GM12878 (cell line): ENCODE data around the gene ARL2. TPM values are rescaled to one million over a fixed set of nuclear protein-coding genes. Genes with fewer than 3 reads are reported as not detected.
A peak's percentile ranks its signal among the peaks of the same experiment; 100 is the strongest.

ENCODE experiments used
- ATF7 ChIP-seq: fragments of 450-650 bp; IDR thresholded peaks from 2 replicates; pipeline ENCODE4 v1.6.1; 2016; ENCODE audit warnings: low read depth, mild to moderate bottlenecking
- BRCA1 ChIP-seq: IDR thresholded peaks from 2 replicates; pipeline ENCODE4 v1.6.1; 2011; ENCODE audit warnings: low read depth, low read length, improper control_type of control experiment
- CBFB ChIP-seq: IDR thresholded peaks from 2 replicates; pipeline ENCODE4 v1.6.1; 2016; ENCODE audit warnings: antibody characterized with exemption, low read depth
- CBX3 ChIP-seq: fragments of 200-600 bp; sonication (generic); IDR thresholded peaks from 2 replicates; pipeline ENCODE4 v1.6.1; 2016; ENCODE audit warnings: low read depth, borderline replicate concordance
- CEBPB ChIP-seq, 2 experiments: fragments of 150-350 bp in 1 of 2; IDR thresholded peaks; 2 replicates each; pipeline ENCODE4 v1.6.1; 2012 to 2014; ENCODE audit warnings: low read depth in 2 of 2, low read length in 2 of 2, borderline replicate concordance in 1 of 2, inconsistent platforms in 1 of 2
- CHD2 ChIP-seq: IDR thresholded peaks from 2 replicates; pipeline ENCODE4 v1.6.1; 2011; ENCODE audit warnings: low read depth, low read length, improper control_type of control experiment, borderline replicate concordance
- DPF2 ChIP-seq: fragments of 450-650 bp; IDR thresholded peaks from 2 replicates; pipeline ENCODE4 v1.6.1; 2017; ENCODE audit warnings: mild to moderate bottlenecking
- IKZF1 ChIP-seq: fragments of 450-650 bp; conservative IDR thresholded peaks from 2 replicates; pipeline ENCODE4 v1.6.1; 2017; ENCODE audit warnings: antibody characterized with exemption, mild to moderate bottlenecking
- NKRF ChIP-seq: fragments of 450-650 bp; conservative IDR thresholded peaks from 2 replicates; pipeline ENCODE4 v1.6.1; 2017; ENCODE audit warnings: mild to moderate bottlenecking, moderate library complexity
- RB1 ChIP-seq: fragments of 450-650 bp; formaldehyde crosslinking; IDR thresholded peaks from 2 replicates; pipeline ENCODE4 v1.6.1; 2017; ENCODE audit warnings: mild to moderate bottlenecking, borderline replicate concordance
- RCOR1 ChIP-seq: conservative IDR thresholded peaks from 2 replicates; pipeline ENCODE4 v1.6.1; 2012; ENCODE audit warnings: low read depth, low read length, improper control_type of control experiment
- TCF3 ChIP-seq: IDR thresholded peaks from 2 replicates; pipeline ENCODE4 v1.6.1; 2012; ENCODE audit warnings: low read depth, mild to moderate bottlenecking, low read length, borderline replicate concordance; ENCODE audit not compliant: insufficient read depth
- WRNIP1 ChIP-seq: IDR thresholded peaks from 2 replicates; pipeline ENCODE4 v1.6.1; 2011; ENCODE audit warnings: low read depth, low read length, improper control_type of control experiment, borderline replicate concordance
- ZNF384 ChIP-seq: IDR thresholded peaks from 2 replicates; pipeline ENCODE4 v1.6.1; 2012; ENCODE audit warnings: low read depth, mild to moderate bottlenecking, low read length, improper control_type of control experiment, borderline replicate concordance
- polyA plus RNA-seq, 11 experiments: library from polyadenylated mRNA; depleted of rRNA in 4 of 11; unstranded in 6 of 11; stranded (reverse) in 5 of 11; fragments of >200 nt; fragmentation: Nextera tagmentation in 4 of 11; fragmentation: Illumina TruSeq in 1 of 11; extraction: Ambion mirVana in 4 of 11; extraction: Trizol in 1 of 11; gene quantifications; 1 replicate in 1 of 11; 2 replicates in 10 of 11; pipeline versions ENCODE4 v1.2.1 to v1.2.3, GENCODE V29; 2011 to 2016; ENCODE audit warnings: inconsistent platforms in 2 of 11, missing spikeins in 2 of 11, low read depth in 1 of 11
- total RNA-seq, 4 experiments: library from RNA; depleted of rRNA in 3 of 4; stranded (reverse); fragments of >200 nt in 3 of 4; fragmentation: Illumina TruSeq in 1 of 4; extraction: Trizol in 1 of 4; gene quantifications; 2 replicates each; pipeline versions ENCODE4 v1.2.1 to v1.2.3, GENCODE V29; 2013 to 2021
- TF ChIP-seq, protein P1 (sequence below): fragments of 450-650 bp; IDR thresholded peaks from 2 replicates; pipeline ENCODE4 v1.6.1; 2014; ENCODE audit warnings: mild to moderate bottlenecking
- TF ChIP-seq, protein P2 (sequence below): fragments of 150-350 bp; IDR thresholded peaks from 2 replicates; pipeline ENCODE4 v1.6.1; 2014; ENCODE audit warnings: mild to moderate bottlenecking, low read depth, low read length
- TF ChIP-seq, protein P3 (sequence below), 3 experiments: IDR thresholded peaks in 2 of 3; conservative IDR thresholded peaks in 1 of 3; 2 replicates each; pipeline ENCODE4 v1.5.1; 2011; ENCODE audit warnings: low read depth in 3 of 3, low read length in 3 of 3, mild to moderate bottlenecking in 3 of 3, control low read depth in 2 of 3, moderate library complexity in 2 of 3, inconsistent platforms in 1 of 3, mixed read lengths in 1 of 3; ENCODE audit not compliant: control insufficient read depth in 2 of 3, insufficient read depth in 1 of 3; ENCODE audit errors: extremely low read depth in 1 of 3
- TF ChIP-seq, protein P4 (sequence below): fragments of 150-350 bp; IDR thresholded peaks from 2 replicates; pipeline ENCODE4 v1.6.1; 2016; ENCODE audit warnings: low read depth, low read length

Gene ARL2
- total and polyA plus RNA-seq, 10 of the 15 experiments (the other 5 are each of a cell fraction or from before 2014, with no cell fraction given), result 4.1 to 138 (median 73.4) TPM

- TF ChIP-seq ZNF384 (no peak), CBX3 (no peak), WRNIP1 (0 out of 2 replicates have a peak, but pooled peaks have one; percentile 31), ATF7 (0 out of 2 replicates have a peak, but pooled peaks have one; percentile 31), CEBPB (IDR thresholded peaks at IDR 0.05; ENCODE audit: borderline replicate concordance in 1 of 2, low read depth in 2 of 2, low read length in 2 of 2) (no peak), TCF3 (no peak), CBFB (peak; percentile 77), IKZF1 (peak; percentile 78), CHD2 (peak; percentile 38; the same call in 1 of the 2 replicates), NKRF (peak; percentile 97), RB1 (peak; percentile 69; the same call in 1 of the 2 replicates), RCOR1 (0 out of 2 replicates have a peak, but pooled peaks have one; percentile 49), BRCA1 (no peak), DPF2 (0 out of 2 replicates have a peak, but pooled peaks have one; percentile 32)
- TF ChIP-seq, protein P1, sequence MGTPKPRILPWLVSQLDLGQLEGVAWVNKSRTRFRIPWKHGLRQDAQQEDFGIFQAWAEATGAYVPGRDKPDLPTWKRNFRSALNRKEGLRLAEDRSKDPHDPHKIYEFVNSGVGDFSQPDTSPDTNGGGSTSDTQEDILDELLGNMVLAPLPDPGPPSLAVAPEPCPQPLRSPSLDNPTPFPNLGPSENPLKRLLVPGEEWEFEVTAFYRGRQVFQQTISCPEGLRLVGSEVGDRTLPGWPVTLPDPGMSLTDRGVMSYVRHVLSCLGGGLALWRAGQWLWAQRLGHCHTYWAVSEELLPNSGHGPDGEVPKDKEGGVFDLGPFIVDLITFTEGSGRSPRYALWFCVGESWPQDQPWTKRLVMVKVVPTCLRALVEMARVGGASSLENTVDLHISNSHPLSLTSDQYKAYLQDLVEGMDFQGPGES, result peak; percentile 74; the same call in 1 of the 2 replicates
- TF ChIP-seq, protein P2, sequence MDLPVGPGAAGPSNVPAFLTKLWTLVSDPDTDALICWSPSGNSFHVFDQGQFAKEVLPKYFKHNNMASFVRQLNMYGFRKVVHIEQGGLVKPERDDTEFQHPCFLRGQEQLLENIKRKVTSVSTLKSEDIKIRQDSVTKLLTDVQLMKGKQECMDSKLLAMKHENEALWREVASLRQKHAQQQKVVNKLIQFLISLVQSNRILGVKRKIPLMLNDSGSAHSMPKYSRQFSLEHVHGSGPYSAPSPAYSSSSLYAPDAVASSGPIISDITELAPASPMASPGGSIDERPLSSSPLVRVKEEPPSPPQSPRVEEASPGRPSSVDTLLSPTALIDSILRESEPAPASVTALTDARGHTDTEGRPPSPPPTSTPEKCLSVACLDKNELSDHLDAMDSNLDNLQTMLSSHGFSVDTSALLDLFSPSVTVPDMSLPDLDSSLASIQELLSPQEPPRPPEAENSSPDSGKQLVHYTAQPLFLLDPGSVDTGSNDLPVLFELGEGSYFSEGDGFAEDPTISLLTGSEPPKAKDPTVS, result peak; percentile 84
- TF ChIP-seq, protein P3, sequence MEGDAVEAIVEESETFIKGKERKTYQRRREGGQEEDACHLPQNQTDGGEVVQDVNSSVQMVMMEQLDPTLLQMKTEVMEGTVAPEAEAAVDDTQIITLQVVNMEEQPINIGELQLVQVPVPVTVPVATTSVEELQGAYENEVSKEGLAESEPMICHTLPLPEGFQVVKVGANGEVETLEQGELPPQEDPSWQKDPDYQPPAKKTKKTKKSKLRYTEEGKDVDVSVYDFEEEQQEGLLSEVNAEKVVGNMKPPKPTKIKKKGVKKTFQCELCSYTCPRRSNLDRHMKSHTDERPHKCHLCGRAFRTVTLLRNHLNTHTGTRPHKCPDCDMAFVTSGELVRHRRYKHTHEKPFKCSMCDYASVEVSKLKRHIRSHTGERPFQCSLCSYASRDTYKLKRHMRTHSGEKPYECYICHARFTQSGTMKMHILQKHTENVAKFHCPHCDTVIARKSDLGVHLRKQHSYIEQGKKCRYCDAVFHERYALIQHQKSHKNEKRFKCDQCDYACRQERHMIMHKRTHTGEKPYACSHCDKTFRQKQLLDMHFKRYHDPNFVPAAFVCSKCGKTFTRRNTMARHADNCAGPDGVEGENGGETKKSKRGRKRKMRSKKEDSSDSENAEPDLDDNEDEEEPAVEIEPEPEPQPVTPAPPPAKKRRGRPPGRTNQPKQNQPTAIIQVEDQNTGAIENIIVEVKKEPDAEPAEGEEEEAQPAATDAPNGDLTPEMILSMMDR (IDR thresholded peaks at IDR 0.05 in 2 of 3, conservative IDR thresholded peaks at IDR 0.05 in 1 of 3; ENCODE audit: control insufficient read depth in 2 of 3, extremely low read depth in 1 of 3, insufficient read depth in 1 of 3, low read depth in 3 of 3, low read length in 3 of 3), result peak; percentile 29 to 45 (median 37); a peak in 4 of 6 replicates
- TF ChIP-seq, protein P4, sequence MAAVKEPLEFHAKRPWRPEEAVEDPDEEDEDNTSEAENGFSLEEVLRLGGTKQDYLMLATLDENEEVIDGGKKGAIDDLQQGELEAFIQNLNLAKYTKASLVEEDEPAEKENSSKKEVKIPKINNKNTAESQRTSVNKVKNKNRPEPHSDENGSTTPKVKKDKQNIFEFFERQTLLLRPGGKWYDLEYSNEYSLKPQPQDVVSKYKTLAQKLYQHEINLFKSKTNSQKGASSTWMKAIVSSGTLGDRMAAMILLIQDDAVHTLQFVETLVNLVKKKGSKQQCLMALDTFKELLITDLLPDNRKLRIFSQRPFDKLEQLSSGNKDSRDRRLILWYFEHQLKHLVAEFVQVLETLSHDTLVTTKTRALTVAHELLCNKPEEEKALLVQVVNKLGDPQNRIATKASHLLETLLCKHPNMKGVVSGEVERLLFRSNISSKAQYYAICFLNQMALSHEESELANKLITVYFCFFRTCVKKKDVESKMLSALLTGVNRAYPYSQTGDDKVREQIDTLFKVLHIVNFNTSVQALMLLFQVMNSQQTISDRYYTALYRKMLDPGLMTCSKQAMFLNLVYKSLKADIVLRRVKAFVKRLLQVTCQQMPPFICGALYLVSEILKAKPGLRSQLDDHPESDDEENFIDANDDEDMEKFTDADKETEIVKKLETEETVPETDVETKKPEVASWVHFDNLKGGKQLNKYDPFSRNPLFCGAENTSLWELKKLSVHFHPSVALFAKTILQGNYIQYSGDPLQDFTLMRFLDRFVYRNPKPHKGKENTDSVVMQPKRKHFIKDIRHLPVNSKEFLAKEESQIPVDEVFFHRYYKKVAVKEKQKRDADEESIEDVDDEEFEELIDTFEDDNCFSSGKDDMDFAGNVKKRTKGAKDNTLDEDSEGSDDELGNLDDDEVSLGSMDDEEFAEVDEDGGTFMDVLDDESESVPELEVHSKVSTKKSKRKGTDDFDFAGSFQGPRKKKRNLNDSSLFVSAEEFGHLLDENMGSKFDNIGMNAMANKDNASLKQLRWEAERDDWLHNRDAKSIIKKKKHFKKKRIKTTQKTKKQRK, result no peak
Measured at GRCh38 chr11:65027213-65028067, 13.5 kb downstream of the ARL2 start, which contains the start of gene SNX15 (continued).
